A673 (cell line): ENCODE measurements around the gene LGALS7. TPM values are rescaled to one million over a fixed set of nuclear protein-coding genes. Genes with fewer than 3 reads are reported as not detected.

Source experiments
- BruUV-seq: library from RNA; stranded (reverse); fragments of 400-500 nt; replicated peaks from 2 replicates; lab custom pipeline; 2021; lab: Mats Ljungman, UMichigan
- CTCF ChIA-PET: fragments of 300-600 bp; sonication (Branson Sonifier 250); formaldehyde crosslinking; loops from one replicate; lab custom pipeline; 2022; ENCODE audit warnings: antibody characterized with exemption; lab: Charles Lee
- POLR2A ChIA-PET: fragments of 300-600 bp; sonication (Branson Sonifier 250); formaldehyde crosslinking; loops from one replicate; lab custom pipeline; 2022; ENCODE audit warnings: antibody characterized with exemption; ENCODE audit not compliant: low non-redundant PET; lab: Charles Lee
- DNase-seq: peaks from one replicate; pipeline ENCODE4 v3.0.0-alpha.2; 2015; ENCODE audit warnings: low spot score
- H3K27ac ChIP-seq: fragments of 200-600 bp; sonication (generic); 2 replicates; pipeline ENCODE4 v1.5.1; 2016; ENCODE audit warnings: mixed run types, low read depth, mild to moderate bottlenecking, mixed read lengths, antibody characterized with exemption, low read length; ENCODE audit not compliant: poor library complexity, severe bottlenecking
- H3K27me3 ChIP-seq: fragments of 200-600 bp; sonication (generic); replicated peaks from 2 replicates; pipeline ENCODE4 v1.6.1; 2017; ENCODE audit warnings: mixed run types, low read depth, mild to moderate bottlenecking, mixed read lengths, antibody characterized with exemption, low read length; ENCODE audit not compliant: insufficient read depth, poor library complexity
- H3K36me3 ChIP-seq: fragments of 200-600 bp; sonication (generic); 2 replicates; pipeline ENCODE4 v1.6.1; 2016; ENCODE audit warnings: mixed run types, mild to moderate bottlenecking, mixed read lengths, antibody characterized with exemption, low read length; ENCODE audit not compliant: insufficient read depth, poor library complexity, severe bottlenecking
- H3K4me1 ChIP-seq: fragments of 200-600 bp; sonication (generic); 2 replicates; pipeline ENCODE4 v1.6.1; 2017; ENCODE audit warnings: mixed run types, mild to moderate bottlenecking, mixed read lengths, antibody characterized with exemption, low read length; ENCODE audit not compliant: insufficient read depth, poor library complexity, severe bottlenecking
- H3K4me3 ChIP-seq: fragments of 200-600 bp; sonication (generic); 2 replicates; pipeline ENCODE4 v1.5.1; 2016; ENCODE audit warnings: low read depth, mixed run types, mild to moderate bottlenecking, mixed read lengths, low read length; ENCODE audit not compliant: poor library complexity, severe bottlenecking
- H3K9me3 ChIP-seq: fragments of 200-600 bp; sonication (generic); 2 replicates; pipeline ENCODE4 v1.6.1; 2016; ENCODE audit warnings: mixed run types, low read depth, mild to moderate bottlenecking, mixed read lengths, antibody characterized with exemption, low read length; ENCODE audit not compliant: poor library complexity, severe bottlenecking
- EZH2 ChIP-seq: fragments of 200-600 bp; sonication (generic); IDR thresholded peaks from 2 replicates; pipeline ENCODE4 v1.6.1; 2017; ENCODE audit warnings: borderline replicate concordance, low read depth, mild to moderate bottlenecking, mixed read lengths, antibody characterized with exemption, low read length; ENCODE audit not compliant: poor library complexity, severe bottlenecking
- intact Hi-C: fragments of 100-400 bp; cut with micrococcal nuclease; formaldehyde crosslinking; loops from one replicate; pipeline ENCODE4 v1.10.0; 2022; ENCODE audit not compliant: unreplicated experiment
- total RNA-seq: library from RNA; stranded (reverse); gene quantifications from 2 replicates; pipeline ENCODE4 v1.2.3, GENCODE V29; 2021
- TF ChIP-seq, protein P1 (sequence below): fragments of 300-800, 200-600 bp; sonication (generic); conservative IDR thresholded peaks from 2 replicates; pipeline ENCODE4 v1.5.1; 2017; ENCODE audit warnings: low read depth, mild to moderate bottlenecking, antibody characterized with exemption, low read length, moderate library complexity, mixed read lengths

Gene LGALS7
- total RNA-seq, 1 experiment from 2014 or later, result not detected

DNA sequence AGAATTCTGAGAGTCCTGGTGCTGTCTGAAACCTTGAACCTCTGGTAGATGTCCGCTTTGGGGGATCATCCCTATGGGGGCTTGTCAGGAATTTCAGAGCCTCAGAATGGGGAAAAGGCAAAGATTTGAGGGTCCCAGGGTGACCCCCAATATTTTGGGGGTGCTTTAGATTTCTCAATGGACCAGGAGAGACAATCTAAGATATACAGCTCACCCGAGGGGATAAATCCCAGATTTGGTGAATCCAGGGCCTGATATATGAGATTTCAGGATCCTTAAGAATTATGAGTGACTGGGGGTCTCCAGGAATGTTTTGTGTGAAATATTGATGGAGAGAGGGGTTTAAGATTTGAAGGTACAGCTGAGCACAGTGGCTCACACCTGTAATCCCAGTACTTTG lies 32.4 kb downstream of the LGALS7 start:
- no TSS peak for BruUV-seq
- ChIA-PET CTCF (no interaction called here), POLR2A (no interaction called here)
- Histone ChIP-seq H3K36me3 (no peaks in the 10 kb centered on the region), H3K27ac (no peak overlapping the region), H3K27me3 (no peaks in the 10 kb centered on the region), H3K4me1 (peaks cover 8% of the 10 kb centered on the region), H3K9me3 (no peaks in the 10 kb centered on the region), H3K4me3 (no peak overlapping the region)
- intact Hi-C loops, result no loop called here
- TF ChIP-seq EZH2, result no peak
- TF ChIP-seq, protein P1, sequence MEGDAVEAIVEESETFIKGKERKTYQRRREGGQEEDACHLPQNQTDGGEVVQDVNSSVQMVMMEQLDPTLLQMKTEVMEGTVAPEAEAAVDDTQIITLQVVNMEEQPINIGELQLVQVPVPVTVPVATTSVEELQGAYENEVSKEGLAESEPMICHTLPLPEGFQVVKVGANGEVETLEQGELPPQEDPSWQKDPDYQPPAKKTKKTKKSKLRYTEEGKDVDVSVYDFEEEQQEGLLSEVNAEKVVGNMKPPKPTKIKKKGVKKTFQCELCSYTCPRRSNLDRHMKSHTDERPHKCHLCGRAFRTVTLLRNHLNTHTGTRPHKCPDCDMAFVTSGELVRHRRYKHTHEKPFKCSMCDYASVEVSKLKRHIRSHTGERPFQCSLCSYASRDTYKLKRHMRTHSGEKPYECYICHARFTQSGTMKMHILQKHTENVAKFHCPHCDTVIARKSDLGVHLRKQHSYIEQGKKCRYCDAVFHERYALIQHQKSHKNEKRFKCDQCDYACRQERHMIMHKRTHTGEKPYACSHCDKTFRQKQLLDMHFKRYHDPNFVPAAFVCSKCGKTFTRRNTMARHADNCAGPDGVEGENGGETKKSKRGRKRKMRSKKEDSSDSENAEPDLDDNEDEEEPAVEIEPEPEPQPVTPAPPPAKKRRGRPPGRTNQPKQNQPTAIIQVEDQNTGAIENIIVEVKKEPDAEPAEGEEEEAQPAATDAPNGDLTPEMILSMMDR, result no peak
- DNase-seq, result no peak

DNA sequence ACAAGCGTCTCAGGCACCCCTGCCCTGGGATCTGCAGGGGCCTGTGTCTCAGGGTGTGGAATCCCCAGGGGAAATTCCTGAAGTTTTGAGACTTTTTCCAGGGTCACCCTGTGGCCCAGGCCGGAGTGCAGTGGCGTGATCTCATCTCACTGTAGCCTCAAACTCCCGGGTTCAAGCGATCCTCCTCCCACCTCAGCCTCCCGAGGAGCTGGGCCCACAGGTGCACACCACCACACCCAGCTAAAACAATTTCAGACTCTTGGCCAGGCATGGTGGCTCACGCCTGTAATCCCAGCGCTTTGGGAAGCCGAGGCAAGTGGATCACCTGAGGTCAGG lies 33.1 kb downstream of the LGALS7 start:
- ChIA-PET CTCF (interaction anchor here (0.7 kb wide), 1 partner anchor 337 kb away, joined by 3 read pairs; the partner anchor contains the start of gene FAM98C), POLR2A (no interaction called here)
- Histone ChIP-seq H3K36me3 (no peaks in the 10 kb centered on the region), H3K27me3 (no peaks in the 10 kb centered on the region), H3K4me3 (no peak overlapping the region), H3K4me1 (peaks cover 8% of the 10 kb centered on the region), H3K9me3 (no peaks in the 10 kb centered on the region), H3K27ac (no peak overlapping the region)
- no peak for TF ChIP-seq EZH2
- TF ChIP-seq, protein P1, result no peak
- no peak for DNase-seq
- intact Hi-C loops, result no loop called here
- BruUV-seq, result no TSS peak

DNA sequence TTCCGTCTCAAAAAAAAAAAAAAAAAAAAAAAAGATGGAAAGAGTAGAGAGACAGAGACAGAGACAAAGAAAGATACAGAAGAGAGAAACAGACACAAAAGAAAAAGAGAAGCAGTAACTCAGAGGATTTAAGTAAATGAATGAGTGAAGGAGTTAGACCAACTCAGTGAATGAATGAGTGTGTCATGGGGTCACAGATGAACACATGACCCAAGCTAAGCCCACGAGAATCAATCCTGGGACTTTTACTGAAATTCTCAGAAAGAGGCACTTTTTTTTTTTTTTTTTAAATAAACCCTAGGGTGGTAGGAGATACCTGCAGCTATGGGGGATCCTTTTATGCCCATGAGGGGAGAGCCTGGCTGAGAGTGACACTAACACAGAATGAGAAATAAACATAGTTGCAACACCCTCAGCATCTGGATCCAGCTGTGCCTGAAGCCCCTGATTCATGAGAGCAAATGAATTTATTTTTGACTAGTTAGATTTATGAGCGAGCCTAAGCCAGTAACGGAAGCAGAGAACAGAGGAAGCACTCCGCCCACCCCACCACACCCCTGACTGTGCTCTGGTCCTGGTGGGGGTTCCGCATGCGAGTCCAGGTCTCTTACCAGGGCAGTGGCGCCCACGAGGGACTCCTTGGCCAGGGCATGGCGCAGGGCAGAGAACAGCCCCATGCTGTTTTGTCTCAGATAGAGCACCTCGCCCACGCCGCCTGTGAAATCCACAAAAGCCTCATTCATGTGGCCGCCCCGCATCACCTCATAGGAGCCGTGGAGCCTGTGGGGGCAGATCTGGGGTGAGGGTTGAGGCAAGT lies 33.7 kb downstream of the LGALS7 start:
- no peaks in the 10 kb centered on the region for H3K36me3 ChIP-seq
- BruUV-seq, result no TSS peak
- no peak for DNase-seq
- intact Hi-C loops, result no loop called here
- H3K4me3 ChIP-seq, result no peak overlapping the region
- POLR2A ChIA-PET, result no interaction called here
- CTCF ChIA-PET, result no interaction called here
- no peaks in the 10 kb centered on the region for H3K27me3 ChIP-seq
- peaks cover 8% of the 10 kb centered on the region for H3K4me1 ChIP-seq
- H3K27ac ChIP-seq, result no peak overlapping the region
- TF ChIP-seq, protein P1, result no peak
- no peak for TF ChIP-seq EZH2
- no peaks in the 10 kb centered on the region for H3K9me3 ChIP-seq
